ENCODE data around the gene RNF215.
"Not testable (repeated sequence)": the region's sequence is repeated elsewhere in the genome, so short reads cannot be mapped to it uniquely, and the experiment has no call there.

RNF215 gene

GRCh38 chr22:30421695-30422480 is 34.7 kb upstream of the RNF215 start:
- in situ Hi-C loops (cut with MboI; ENCODE audit: low sequenced_read_pairs): no loop called here

- in situ Hi-C loops (cut with MboI; ENCODE audit: low sequenced_read_pairs): no loop called here
Observed at GRCh38 chr22:30420347-30421125, 33.3 kb upstream of the RNF215 start.

- in situ Hi-C loops (cut with MboI; ENCODE audit: low sequenced_read_pairs): no loop called here
Observed at GRCh38 chr22:30416837-30417236, 29.6 kb upstream of the RNF215 start.

GRCh38 chr22:30416403-30416802 is 29.2 kb upstream of the RNF215 start:
- in situ Hi-C loops (cut with MboI; ENCODE audit: low sequenced_read_pairs): no loop called here

- in situ Hi-C loops (cut with MboI; ENCODE audit: low sequenced_read_pairs): no loop called here
Observed at GRCh38 chr22:30414525-30415047, 27.4 kb upstream of the RNF215 start.

- in situ Hi-C loops (cut with MboI; ENCODE audit: low sequenced_read_pairs): no loop called here
Observed at GRCh38 chr22:30413745-30414524, 26.7 kb upstream of the RNF215 start.

GRCh38 chr22:30413001-30413400 is 25.8 kb upstream of the RNF215 start:
- in situ Hi-C loops (cut with MboI; ENCODE audit: low sequenced_read_pairs): no loop called here

- in situ Hi-C loops (cut with MboI; ENCODE audit: low sequenced_read_pairs): no loop called here
Observed at GRCh38 chr22:30411780-30412179, 24.6 kb upstream of the RNF215 start.

- in situ Hi-C loops (cut with MboI; ENCODE audit: low sequenced_read_pairs): no loop called here
Observed at GRCh38 chr22:30408388-30409102, 21.3 kb upstream of the RNF215 start.

GRCh38 chr22:30406400-30406799 is 19.2 kb upstream of the RNF215 start:
- in situ Hi-C loops (cut with MboI; ENCODE audit: low sequenced_read_pairs): no loop called here

GRCh38 chr22:30405731-30406130 is 18.5 kb upstream of the RNF215 start:
- in situ Hi-C loops (cut with MboI; ENCODE audit: low sequenced_read_pairs): no loop called here

GRCh38 chr22:30404307-30404706 is 17.1 kb upstream of the RNF215 start:
- in situ Hi-C loops (cut with MboI; ENCODE audit: low sequenced_read_pairs): no loop called here

GRCh38 chr22:30402766-30403104 is 15.5 kb upstream of the RNF215 start:
- in situ Hi-C loops (cut with MboI; ENCODE audit: low sequenced_read_pairs): not testable (repeated sequence)

GRCh38 chr22:30402028-30402765 is 15.0 kb upstream of the RNF215 start:
- in situ Hi-C loops (cut with MboI; ENCODE audit: low sequenced_read_pairs): no loop called here

- in situ Hi-C loops (cut with MboI; ENCODE audit: low sequenced_read_pairs): not testable (repeated sequence)
Observed at GRCh38 chr22:30401024-30401423, 13.8 kb upstream of the RNF215 start.

- in situ Hi-C loops (cut with MboI; ENCODE audit: low sequenced_read_pairs): no loop called here
Observed at GRCh38 chr22:30400159-30400558, 12.9 kb upstream of the RNF215 start.

- in situ Hi-C loops (cut with MboI; ENCODE audit: low sequenced_read_pairs): loop anchor here (25.0 kb wide), 1 partner anchor 287 kb away; no protein-coding TSS in a partner anchor
Observed at GRCh38 chr22:30399718-30400117, 12.5 kb upstream of the RNF215 start.

- in situ Hi-C loops (cut with MboI; ENCODE audit: low sequenced_read_pairs): loop anchor here (25.0 kb wide), 1 partner anchor 287 kb away; no protein-coding TSS in a partner anchor
Observed at GRCh38 chr22:30398685-30399680, 11.8 kb upstream of the RNF215 start.
